ENCODE data around the gene MACROH2A2.
"Not testable (repeated sequence)": the region's sequence is repeated elsewhere in the genome, so short reads cannot be mapped to it uniquely, and the experiment has no call there.

Gene MACROH2A2

DNA sequence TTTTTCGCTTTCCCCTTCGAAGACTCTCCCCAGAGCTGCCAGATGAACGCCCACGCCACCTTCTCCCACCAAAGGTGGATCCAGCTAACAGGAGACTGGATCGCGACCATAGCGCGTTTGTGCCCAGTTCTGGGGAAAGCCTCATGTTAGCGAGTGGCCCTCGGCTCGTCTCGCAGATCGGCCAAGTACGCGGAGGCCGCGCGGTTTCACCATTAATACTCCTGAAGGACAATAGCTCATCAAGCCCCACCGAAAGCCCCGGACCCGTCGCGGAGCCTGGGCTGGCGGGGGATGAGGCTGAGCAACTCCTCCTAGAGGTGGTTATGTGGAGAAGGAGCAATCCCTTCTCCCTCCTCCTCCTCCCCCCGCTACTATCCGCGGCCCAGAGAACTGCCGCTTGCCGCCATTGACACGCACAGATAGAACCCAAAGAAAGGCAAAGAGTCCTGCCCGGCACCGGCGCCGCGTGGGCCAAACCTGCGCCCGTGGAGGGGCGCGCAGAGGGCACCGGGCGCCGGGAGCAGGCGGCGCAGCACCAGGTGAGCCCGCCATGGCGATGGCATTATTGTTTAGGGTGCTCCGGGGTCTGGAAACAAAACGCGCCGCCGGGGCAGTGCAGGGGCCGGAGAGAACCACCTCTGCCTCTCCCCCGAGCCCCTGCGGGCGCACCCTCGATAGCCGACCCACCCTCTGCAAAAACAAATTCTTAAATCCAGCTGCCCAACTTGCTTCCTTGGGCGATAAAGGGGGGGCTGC is at the start of gene MACROH2A2:
MACROH2A2 (plus strand) TSS at position 385 of the 756 bp plus-strand sequence. CDS start 22,813 bp downstream, outside the sequence.
- DNase-seq = no peak

- DNase-seq = no peak
Measured at GRCh38 chr10:70007116-70007820, 45.4 kb upstream of the MACROH2A2 start.

GRCh38 chr10:70031215-70031614 is 21.4 kb upstream of the MACROH2A2 start:
- DNase-seq = no peak

- no peak for DNase-seq
Measured at GRCh38 chr10:70032667-70033289, 19.9 kb upstream of the MACROH2A2 start.

GRCh38 chr10:70034232-70034631 is 18.4 kb upstream of the MACROH2A2 start:
- DNase-seq = no peak

GRCh38 chr10:70035531-70035930 is 17.1 kb upstream of the MACROH2A2 start:
- DNase-seq = no peak

- DNase-seq = no peak
Measured at GRCh38 chr10:70038923-70039322, 13.7 kb upstream of the MACROH2A2 start.

- DNase-seq = no peak
Measured at GRCh38 chr10:70041016-70041415, 11.6 kb upstream of the MACROH2A2 start.

GRCh38 chr10:70041739-70042138 is 10.9 kb upstream of the MACROH2A2 start:
- not testable (repeated sequence) for DNase-seq

DNA sequence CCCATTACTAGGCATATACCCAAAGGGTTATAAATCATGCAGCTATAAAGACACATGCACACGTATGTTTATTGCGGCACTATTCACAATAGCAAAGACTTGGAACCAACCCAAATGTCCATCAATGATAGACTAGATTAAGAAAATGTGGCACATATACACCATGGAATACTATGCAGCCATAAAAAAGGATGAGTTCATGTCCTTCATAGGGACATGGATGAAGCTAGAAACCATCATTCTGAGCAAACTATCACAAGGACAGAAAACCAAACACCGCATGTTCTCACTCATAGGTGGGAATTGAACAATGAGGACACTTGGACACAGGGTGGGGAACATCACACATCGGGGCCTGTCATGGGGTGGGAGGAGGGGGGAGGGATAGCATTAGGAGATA is 5.6 kb upstream of the MACROH2A2 start:
- DNase-seq = not testable (repeated sequence)

- DNase-seq = no peak
Measured at GRCh38 chr10:70048030-70048723, 4.5 kb upstream of the MACROH2A2 start.

DNA sequence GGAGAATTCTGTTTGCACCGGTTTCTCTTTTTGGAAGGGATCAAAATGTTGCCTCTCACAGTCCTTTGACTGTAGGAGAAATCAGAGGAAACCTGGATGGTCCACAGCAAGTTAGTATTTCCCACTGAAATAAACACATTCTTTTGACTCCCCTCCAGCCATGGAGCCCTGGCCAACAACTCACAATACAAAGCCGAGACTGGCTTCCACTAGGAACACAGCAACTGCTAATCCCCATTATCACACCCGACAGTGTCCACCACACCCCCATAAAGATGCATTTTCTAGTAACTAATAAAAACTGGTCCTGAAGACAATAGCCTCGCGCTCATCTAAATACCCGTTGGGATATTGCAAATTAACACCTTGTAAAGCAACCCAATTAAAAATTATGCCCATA is 798 bp upstream of the MACROH2A2 start:
- no peak for DNase-seq

GRCh38 chr10:70053218-70053840 is 683 bp downstream of the MACROH2A2 start:
- no peak for DNase-seq

GRCh38 chr10:70053841-70054288 is 1.2 kb downstream of the MACROH2A2 start:
- no peak for DNase-seq

GRCh38 chr10:70054902-70055301 is 2.3 kb downstream of the MACROH2A2 start:
- no peak for DNase-seq

DNA sequence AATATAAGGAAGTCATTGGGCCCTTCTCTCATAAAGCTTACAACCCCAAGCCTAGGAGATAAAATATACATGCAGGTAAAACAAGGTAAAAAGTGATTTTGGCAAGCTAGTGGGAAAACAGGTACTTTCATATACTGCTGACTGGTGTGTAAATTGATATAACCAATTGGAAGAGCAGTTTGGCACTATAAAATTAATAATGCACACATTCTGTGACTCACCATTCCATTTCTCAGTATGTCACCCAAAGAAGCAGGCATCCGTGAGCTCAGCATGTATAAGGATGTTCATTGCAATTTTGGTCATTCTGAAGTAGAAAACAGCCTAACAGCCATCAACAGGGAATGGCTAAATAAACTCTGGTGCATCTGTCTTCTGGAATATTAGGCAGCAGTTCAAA is 2.9 kb downstream of the MACROH2A2 start:
- DNase-seq = no peak

- DNase-seq = no peak
Measured at GRCh38 chr10:70057306-70057705, 4.7 kb downstream of the MACROH2A2 start.

DNA sequence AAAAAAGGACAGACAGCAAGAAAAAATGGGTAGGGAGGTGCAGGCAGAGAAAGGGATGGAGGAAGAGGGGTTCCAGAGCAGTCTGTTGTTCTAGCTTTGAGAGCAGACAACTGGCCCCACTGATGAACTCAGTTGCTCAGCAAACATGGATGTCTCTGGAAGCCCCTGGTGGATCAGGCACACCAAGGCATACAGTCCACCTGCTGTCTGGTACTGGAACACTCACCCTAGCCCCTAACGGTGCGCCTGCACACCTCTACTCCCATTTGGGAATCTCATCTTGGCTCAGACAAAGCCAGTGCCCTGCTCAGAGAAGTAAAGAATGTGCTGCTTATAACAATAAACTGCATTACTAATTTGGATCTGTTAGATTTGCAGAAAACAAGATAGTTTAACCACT is 7.7 kb downstream of the MACROH2A2 start:
- DNase-seq = no peak

- no peak for DNase-seq
Measured at GRCh38 chr10:70063418-70064098, 10.9 kb downstream of the MACROH2A2 start.

- DNase-seq = no peak
Measured at GRCh38 chr10:70064486-70064885, 11.8 kb downstream of the MACROH2A2 start.

GRCh38 chr10:70066190-70066589 is 13.5 kb downstream of the MACROH2A2 start:
- DNase-seq = no peak

DNA sequence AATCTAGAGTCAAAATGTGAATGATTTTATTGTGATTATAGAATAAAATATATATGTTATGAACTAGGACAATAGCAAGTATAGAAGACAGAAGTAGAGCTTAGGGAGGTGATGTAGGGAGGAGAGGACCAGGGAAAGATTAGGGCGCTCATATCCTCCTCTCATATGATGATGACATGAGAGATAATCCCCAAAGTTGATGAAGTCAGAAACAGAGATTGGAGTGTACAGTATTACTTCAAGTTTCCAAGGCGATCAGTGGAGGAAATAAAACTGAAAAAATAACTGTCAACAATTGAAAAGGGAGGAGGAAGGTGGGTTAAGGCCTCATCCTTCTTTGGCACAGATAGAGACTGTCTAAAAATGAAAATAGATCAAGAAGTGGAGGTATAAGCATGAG is 14.9 kb downstream of the MACROH2A2 start:
- no peak for DNase-seq
